HG03439 (cell line): ENCODE measurements around the gene DCD.
"Not testable (repeated sequence)": the region's sequence is repeated elsewhere in the genome, so short reads cannot be mapped to it uniquely, and the experiment has no call there.

Experiments
- ATAC-seq: cut with Tn5 transposase; IDR thresholded peaks from one replicate; pipeline ENCODE4 v1.9.1; 2021; ENCODE audit warnings: mild to moderate bottlenecking, moderate library complexity; ENCODE audit not compliant: unreplicated experiment

The DCD gene

GRCh38 chr12:54654926-54655325 is 6.8 kb upstream of the DCD start:
- ATAC-seq = no peak

GRCh38 chr12:54653025-54653424 is 4.9 kb upstream of the DCD start:
- ATAC-seq = no peak

- ATAC-seq = no peak
Measured at GRCh38 chr12:54650889-54651288, 2.7 kb upstream of the DCD start.

- ATAC-seq = no peak
Measured at GRCh38 chr12:54650409-54650808, 2.2 kb upstream of the DCD start.

- ATAC-seq = no peak
Measured at GRCh38 chr12:54649825-54650224, 1.7 kb upstream of the DCD start.

GRCh38 chr12:54641554-54641953 is 6.6 kb downstream of the DCD start:
- no peak for ATAC-seq

- no peak for ATAC-seq
Measured at GRCh38 chr12:54641089-54641488, 7.1 kb downstream of the DCD start.

- ATAC-seq = not testable (repeated sequence)
Measured at GRCh38 chr12:54639112-54639511, 9.1 kb downstream of the DCD start.

GRCh38 chr12:54634795-54635194 is 13.4 kb downstream of the DCD start, which contains the start of gene LACRT:
TSS of gene LACRT (minus strand) at chr12:54634895. CDS start at chr12:54634841, 54 bp downstream.
- ATAC-seq = no peak

- ATAC-seq = no peak
Measured at GRCh38 chr12:54631988-54632728, 16.0 kb downstream of the DCD start.

- ATAC-seq = no peak
Measured at GRCh38 chr12:54631551-54631950, 16.6 kb downstream of the DCD start.

- ATAC-seq = no peak
Measured at GRCh38 chr12:54629925-54630324, 18.2 kb downstream of the DCD start.

- no peak for ATAC-seq
Measured at GRCh38 chr12:54628186-54628846, 19.8 kb downstream of the DCD start.

- ATAC-seq = no peak
Measured at GRCh38 chr12:54627304-54627703, 20.9 kb downstream of the DCD start.

GRCh38 chr12:54625598-54625997 is 22.6 kb downstream of the DCD start:
- no peak for ATAC-seq

- no peak for ATAC-seq
Measured at GRCh38 chr12:54624315-54625279, 23.6 kb downstream of the DCD start.

- no peak for ATAC-seq
Measured at GRCh38 chr12:54622463-54623183, 25.5 kb downstream of the DCD start.

GRCh38 chr12:54616933-54617680 is 31.1 kb downstream of the DCD start:
- no peak for ATAC-seq

- ATAC-seq = no peak
Measured at GRCh38 chr12:54612225-54612750, 35.9 kb downstream of the DCD start.

GRCh38 chr12:54611715-54612149 is 36.4 kb downstream of the DCD start:
- no peak for ATAC-seq
